ENCODE data around the gene ZNF541.

ZNF541 gene

GRCh38 chr19:47550129-47550528 lies 22.8 kb downstream of the ZNF541 start:
- no peak overlapping the region for H3K4me3 ChIP-seq (replicated peaks; ENCODE audit: low read depth, low read length)
- TF ChIP-seq, protein P1, sequence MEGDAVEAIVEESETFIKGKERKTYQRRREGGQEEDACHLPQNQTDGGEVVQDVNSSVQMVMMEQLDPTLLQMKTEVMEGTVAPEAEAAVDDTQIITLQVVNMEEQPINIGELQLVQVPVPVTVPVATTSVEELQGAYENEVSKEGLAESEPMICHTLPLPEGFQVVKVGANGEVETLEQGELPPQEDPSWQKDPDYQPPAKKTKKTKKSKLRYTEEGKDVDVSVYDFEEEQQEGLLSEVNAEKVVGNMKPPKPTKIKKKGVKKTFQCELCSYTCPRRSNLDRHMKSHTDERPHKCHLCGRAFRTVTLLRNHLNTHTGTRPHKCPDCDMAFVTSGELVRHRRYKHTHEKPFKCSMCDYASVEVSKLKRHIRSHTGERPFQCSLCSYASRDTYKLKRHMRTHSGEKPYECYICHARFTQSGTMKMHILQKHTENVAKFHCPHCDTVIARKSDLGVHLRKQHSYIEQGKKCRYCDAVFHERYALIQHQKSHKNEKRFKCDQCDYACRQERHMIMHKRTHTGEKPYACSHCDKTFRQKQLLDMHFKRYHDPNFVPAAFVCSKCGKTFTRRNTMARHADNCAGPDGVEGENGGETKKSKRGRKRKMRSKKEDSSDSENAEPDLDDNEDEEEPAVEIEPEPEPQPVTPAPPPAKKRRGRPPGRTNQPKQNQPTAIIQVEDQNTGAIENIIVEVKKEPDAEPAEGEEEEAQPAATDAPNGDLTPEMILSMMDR (IDR thresholded peaks at IDR 0.05; ENCODE audit: low read length, missing control alignments): no peak
- no peak for DNase-seq (ENCODE audit: low read depth)

- TF ChIP-seq, protein P1 (IDR thresholded peaks at IDR 0.05; ENCODE audit: low read length, missing control alignments): no peak
- DNase-seq (ENCODE audit: low read depth): no peak
- no peak overlapping the region for H3K4me3 ChIP-seq (replicated peaks; ENCODE audit: low read depth, low read length)
Measured at GRCh38 chr19:47549261-47549862, 23.6 kb downstream of the ZNF541 start.

GRCh38 chr19:47547199-47547598 lies 25.7 kb downstream of the ZNF541 start:
- DNase-seq (ENCODE audit: low read depth): no peak
- no peak overlapping the region for H3K4me3 ChIP-seq (replicated peaks; ENCODE audit: low read depth, low read length)
- TF ChIP-seq, protein P1 (IDR thresholded peaks at IDR 0.05; ENCODE audit: low read length, missing control alignments): no peak

DNA sequence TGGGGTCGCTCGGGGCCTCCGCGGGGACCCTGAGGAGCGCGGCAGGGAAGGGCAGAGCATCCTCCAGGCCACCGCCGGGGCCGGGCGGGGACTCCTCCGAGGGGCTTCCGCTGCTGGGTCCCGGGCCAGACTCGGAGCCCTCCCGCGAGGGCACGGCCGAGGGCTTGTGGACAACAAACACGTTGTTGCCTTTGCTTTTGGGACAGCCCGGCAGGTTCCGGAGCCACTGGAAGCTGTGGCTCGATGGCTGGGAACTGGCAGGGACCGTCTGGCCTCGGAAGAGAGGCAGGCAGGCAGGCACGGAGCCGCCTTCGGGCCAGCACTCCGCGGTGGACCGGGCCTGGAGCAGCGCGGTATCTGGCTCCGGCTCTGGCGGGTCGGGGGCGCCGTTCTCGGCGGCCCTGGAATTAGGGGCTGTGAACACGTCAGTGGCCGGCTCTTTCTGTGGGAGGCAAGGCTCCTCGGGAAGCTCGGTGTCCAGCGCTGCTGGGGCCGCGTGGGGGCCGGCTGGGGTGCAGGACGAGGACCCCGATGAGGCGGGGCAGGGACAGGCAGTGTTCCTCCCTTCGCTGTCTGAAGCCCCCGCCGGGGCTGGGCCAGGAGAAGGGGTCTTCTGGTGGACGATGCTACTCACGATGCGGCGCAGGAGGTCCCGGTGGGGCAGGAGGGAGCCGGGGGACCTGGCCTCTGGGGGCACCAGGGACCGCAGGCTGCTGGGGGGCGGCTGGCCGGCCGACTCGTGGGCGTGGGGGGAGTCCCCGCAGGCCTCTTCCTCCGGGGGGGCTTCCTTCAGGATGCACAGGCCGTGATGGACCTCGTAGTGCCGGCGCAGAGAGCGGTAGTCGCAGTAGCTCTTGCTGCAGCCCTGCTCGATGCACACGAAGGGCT lies 27.6 kb downstream of the ZNF541 start:
- no peak for DNase-seq (ENCODE audit: low read depth)
- TF ChIP-seq, protein P1 (IDR thresholded peaks at IDR 0.05; ENCODE audit: low read length, missing control alignments): no peak
- H3K4me3 ChIP-seq (replicated peaks; ENCODE audit: low read depth, low read length): no peak overlapping the region

DNA sequence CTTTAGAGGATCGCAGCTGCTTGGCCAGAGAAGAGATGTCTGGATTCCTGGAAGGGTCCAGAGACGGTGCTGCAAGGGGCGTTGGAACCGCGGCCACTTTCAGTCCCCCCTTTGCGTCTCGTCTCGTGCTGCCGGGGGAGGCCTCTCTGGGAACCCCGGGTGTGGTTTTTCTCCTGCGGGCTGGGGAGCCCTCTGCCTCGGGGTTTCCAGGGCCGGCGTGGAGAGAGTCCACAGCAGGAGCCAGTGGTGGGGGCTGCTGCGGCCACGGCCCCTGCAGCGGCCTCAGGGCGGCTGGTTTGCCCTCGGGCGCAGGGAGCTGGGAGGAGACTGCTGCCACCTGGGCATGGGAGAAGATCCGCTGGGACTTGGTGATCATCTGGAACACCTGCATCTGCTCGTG lies 28.5 kb downstream of the ZNF541 start:
- no peak for DNase-seq (ENCODE audit: low read depth)
- H3K4me3 ChIP-seq (replicated peaks; ENCODE audit: low read depth, low read length): no peak overlapping the region
- TF ChIP-seq, protein P1 (IDR thresholded peaks at IDR 0.05; ENCODE audit: low read length, missing control alignments): no peak

GRCh38 chr19:47544075-47544474 lies 28.9 kb downstream of the ZNF541 start:
- no peak overlapping the region for H3K4me3 ChIP-seq (replicated peaks; ENCODE audit: low read depth, low read length)
- no peak for DNase-seq (ENCODE audit: low read depth)
- TF ChIP-seq, protein P1 (IDR thresholded peaks at IDR 0.05; ENCODE audit: low read length, missing control alignments): no peak

All from fibroblast of pulmonary artery (primary cell).